ENCODE measurements around the gene TBPL2.
"Not testable (repeated sequence)": the region's sequence is repeated elsewhere in the genome, so short reads cannot be mapped to it uniquely, and the experiment has no call there.

Gene TBPL2

DNA sequence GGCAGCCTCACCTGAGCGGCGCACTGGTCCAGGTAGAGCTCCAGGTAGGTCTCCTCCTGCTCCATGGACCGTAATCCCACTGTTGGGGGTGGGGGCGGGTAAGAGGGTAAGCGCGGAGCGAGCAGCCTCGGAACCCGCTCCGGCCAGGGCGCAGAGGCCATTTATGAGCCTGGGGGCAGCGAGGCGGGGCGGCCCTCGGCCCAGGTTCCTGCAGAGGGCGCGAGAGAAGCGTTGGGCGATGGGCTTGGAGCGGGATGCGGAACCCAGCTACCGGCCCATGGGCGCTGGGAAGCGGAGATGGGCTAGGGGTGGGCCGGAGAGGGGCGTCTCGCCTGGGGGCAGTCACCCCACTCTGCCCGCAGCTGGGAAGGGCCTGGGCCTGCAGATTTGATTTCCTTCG is at the start of gene TBPL2:
Gene TBPL2 (minus strand): TSS at position 232 of the 400 bp plus-strand sequence. CDS start 167 bp downstream, at position 65.
- TF ChIP-seq ZNF274 (IDR thresholded peaks at IDR 0.05; ENCODE audit: low read depth, low read length), result no peak
- H3K4me3 ChIP-seq (ENCODE audit: low read length), result no peak within 1 kb of the TSS

DNA sequence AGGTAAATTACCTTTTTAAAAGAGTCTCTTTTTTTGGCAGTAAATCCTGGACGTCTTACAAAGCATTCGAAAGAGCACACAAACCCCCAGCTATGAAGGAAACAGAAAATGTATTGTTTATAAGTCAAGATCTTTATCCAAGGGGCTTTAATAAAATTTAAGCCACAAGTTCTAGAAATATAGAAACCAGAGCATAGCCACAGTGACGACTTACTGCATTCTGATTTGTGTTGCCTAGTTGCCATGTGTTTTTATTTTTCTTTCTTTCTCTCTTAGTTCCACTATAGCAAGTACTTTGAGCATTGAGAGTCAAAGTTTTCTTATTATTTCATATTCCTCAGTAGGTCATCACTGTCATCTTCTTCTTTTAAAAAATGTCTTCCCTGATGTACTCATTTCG is 47.8 kb upstream of the TBPL2 start:
- TF ChIP-seq ZNF274 (IDR thresholded peaks at IDR 0.05; ENCODE audit: low read depth, low read length), result no peak
- no peak overlapping the region for H3K4me3 ChIP-seq (ENCODE audit: low read length)

DNA sequence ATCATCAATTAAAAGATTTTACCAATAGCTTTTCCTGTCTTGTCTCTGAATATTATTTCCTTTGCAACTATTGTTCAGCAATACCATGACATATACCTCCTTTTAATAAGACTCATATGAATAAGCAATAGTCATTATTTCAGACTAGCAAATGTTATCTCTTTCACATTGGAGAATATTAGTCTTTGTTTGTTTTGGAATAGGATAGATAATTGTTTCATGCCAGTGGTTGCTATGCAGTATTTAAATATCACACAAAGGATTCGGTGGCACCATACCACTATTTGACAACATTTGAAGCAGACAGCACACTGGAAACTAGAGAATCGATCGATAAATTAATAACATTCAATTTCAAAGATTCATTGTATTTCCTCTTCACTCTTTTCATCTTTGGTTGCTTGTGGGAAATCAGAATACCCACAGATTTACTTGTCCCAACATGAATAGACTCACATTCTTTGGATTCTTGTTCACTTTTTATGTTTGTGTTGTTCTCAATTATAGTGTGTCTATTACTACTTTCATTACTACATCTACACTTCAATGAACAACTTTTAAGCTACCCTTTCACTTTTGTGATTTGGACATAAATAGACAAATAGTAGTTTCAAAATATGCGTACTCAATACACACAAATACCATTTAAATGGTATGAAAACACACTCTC is 42.7 kb upstream of the TBPL2 start:
- no peak overlapping the region for H3K4me3 ChIP-seq (ENCODE audit: low read length)
- TF ChIP-seq ZNF274 (IDR thresholded peaks at IDR 0.05; ENCODE audit: low read depth, low read length), result no peak

DNA sequence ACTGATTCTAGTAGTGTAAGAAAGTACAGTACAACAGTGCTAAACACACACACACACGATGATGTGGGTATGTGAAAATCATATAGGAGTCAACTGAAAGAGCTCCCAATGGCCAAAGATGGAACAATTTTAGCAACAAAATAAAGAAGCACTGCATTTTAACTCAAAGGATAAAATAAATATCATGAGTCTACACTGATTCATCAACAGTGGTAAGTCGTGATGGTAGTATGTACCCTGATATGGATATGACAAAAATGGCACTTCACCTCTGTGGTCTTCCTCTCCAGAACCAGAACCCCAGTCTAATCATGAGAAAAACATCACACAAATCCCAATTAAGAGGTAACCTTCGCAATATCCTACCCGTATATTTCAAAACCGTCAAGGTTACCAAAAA is 41.4 kb upstream of the TBPL2 start:
- H3K4me3 ChIP-seq (ENCODE audit: low read length), result no peak overlapping the region
- no peak for TF ChIP-seq ZNF274 (IDR thresholded peaks at IDR 0.05; ENCODE audit: low read depth, low read length)

DNA sequence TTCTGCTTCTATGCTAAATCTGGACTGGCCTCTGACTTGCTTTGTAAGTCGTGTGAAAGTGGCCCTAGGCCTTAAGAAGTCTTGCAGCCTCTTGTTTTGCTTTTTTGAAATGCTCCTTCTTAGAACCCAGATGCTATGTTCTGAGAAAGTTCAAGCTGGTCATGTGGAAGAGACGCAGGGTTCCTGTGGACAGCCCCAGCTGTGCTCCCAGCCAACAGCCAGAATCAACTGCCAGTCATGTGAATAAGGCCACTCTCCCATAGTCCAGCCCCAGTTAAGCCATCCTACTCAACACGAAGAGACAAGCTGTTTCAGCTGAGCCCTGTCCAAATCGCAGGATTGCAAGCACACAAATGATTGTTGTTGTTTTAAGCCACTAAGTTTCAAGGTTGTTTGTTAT is 37.3 kb upstream of the TBPL2 start:
- H3K4me3 ChIP-seq (ENCODE audit: low read length), result no peak overlapping the region

DNA sequence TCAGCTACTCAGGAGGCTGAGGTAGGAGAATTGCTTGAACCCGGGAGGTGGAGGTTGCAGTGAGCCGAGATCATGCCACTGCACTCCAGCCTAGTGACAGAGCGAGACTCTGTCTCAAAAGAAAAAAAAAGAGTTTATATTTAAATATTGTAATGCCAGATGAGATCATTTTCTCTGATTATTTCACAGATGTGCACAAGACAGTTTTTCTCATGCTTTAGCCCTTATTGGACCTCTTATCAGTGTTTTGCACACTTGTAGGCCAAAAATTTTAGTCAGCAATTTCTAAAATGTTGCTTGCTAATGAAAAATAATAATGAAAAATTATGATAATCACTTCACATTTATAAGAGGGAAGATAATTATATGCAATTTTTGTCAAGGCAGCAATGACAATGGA is 36.0 kb upstream of the TBPL2 start:
- not testable (repeated sequence) for H3K4me3 ChIP-seq (ENCODE audit: low read length)

More for the DNA sequence above, 37.3 kb upstream of the TBPL2 start:
- no peak for TF ChIP-seq ZNF274 (IDR thresholded peaks at IDR 0.05; ENCODE audit: low read depth, low read length)

DNA sequence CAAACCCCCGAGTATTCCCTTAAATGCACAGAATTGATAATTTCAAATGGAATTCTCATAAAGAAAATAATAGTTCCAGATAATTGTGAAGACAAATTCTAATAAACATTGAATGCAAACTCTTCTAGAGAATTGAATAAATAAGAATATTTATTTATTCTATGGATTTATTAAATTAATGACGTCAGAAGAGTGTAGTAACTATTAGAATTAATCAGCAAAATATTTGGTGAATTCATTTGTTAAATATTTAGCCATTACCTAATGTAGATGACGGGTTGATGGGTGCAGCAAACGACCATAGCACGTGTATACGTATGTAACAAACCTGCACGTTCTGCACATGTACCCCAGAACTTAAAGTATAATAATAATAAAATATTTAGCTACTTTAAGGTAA is 33.4 kb upstream of the TBPL2 start:
- TF ChIP-seq ZNF274 (IDR thresholded peaks at IDR 0.05; ENCODE audit: low read depth, low read length), result no peak
- H3K4me3 ChIP-seq (ENCODE audit: low read length), result no peak overlapping the region

DNA sequence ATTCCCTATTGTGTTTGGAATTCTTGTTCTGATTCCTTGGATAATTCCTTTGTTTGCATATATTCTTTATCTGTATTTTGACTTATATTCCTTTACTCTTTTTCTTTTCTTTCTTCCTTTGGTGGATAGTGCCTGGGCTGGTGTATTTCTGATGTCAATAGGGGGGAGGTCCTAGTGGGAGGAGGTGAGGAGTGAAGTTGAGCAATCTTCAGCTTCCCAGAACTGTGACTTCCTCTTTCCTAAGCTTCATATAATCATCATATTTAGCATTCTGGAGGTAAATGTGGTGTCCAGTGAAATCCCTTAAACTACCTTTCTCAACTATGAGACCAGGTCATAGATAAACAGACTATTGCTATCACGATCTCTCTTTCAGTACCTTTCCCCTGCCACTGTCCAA is 29.6 kb upstream of the TBPL2 start:
- no peak for TF ChIP-seq ZNF274 (IDR thresholded peaks at IDR 0.05; ENCODE audit: low read depth, low read length)
- H3K4me3 ChIP-seq (ENCODE audit: low read length), result no peak overlapping the region

DNA sequence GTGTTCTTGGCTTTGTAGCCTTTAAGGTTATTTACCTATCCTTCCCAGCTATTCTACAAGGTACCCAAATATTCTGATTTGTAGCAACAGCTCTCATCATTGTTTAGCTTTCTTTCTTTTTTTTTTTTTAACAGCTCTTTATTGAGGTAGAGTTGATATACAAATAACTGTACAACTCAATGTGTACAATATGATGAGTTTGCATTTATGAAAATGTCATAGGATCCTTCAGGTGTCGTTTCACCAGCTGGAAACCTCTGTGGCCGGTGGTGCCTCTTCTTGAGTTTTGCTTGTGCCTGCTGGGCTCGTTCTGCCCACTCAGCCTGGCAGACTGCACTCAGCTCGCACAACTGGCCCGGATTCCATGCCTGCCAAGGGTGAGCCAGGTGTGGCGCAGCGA is 26.9 kb upstream of the TBPL2 start:
- TF ChIP-seq ZNF274 (IDR thresholded peaks at IDR 0.05; ENCODE audit: low read depth, low read length), result no peak
- no peak overlapping the region for H3K4me3 ChIP-seq (ENCODE audit: low read length)

DNA sequence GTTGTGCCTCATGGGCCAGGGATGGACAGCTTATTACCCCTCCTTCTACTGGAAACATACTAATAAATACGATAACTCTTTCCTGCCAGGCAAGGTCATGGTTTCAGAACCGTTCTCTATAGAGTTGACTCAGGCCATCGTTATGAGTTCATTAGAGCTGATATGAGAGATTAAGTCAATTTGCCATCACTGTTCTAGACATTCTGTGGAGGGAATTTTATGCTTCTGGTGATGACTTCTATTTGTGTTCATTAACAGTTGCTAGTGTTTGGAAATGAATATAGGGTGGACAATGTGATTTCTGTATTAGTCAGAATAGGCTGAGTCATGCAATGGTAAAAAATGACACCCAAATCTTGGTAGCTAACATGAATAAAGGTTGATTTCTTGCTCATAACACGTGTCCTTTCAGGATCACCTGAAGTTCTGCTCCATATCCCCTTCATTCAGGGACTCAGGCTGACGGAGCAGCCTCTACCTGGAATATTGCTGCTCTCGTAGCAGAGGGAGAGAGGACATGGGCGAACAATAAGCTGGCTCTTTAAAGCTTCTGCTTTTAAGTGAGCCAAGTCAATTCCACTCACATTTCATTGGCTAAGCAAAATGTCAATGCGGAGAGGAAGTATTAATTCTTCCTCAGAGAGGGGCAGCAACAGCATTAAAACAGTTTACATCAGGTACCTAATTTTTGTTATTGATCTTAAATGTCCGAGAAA is 18.5 kb upstream of the TBPL2 start:
- TF ChIP-seq ZNF274 (IDR thresholded peaks at IDR 0.05; ENCODE audit: low read depth, low read length), result no peak
- no peak overlapping the region for H3K4me3 ChIP-seq (ENCODE audit: low read length)

DNA sequence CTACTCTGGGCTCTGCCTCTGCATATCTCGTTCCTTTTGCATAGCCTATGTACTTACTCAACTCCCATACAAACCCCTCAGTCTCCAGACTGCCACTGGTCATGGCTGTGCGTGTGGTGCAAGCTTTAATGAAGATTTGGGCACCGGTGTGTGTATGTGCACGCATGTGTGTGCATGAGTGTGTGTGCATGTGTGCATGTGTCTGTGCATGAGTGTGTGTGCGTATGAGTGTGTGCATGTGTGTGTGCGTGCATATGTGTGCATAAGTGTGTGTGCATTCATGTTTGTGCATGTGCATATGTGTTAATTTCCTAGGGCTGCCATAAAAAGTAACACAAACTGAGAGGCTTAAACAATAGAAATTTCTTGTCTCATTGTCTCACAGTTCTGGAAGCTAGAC is 17.1 kb upstream of the TBPL2 start:
- TF ChIP-seq ZNF274 (IDR thresholded peaks at IDR 0.05; ENCODE audit: low read depth, low read length), result no peak
- no peak overlapping the region for H3K4me3 ChIP-seq (ENCODE audit: low read length)

DNA sequence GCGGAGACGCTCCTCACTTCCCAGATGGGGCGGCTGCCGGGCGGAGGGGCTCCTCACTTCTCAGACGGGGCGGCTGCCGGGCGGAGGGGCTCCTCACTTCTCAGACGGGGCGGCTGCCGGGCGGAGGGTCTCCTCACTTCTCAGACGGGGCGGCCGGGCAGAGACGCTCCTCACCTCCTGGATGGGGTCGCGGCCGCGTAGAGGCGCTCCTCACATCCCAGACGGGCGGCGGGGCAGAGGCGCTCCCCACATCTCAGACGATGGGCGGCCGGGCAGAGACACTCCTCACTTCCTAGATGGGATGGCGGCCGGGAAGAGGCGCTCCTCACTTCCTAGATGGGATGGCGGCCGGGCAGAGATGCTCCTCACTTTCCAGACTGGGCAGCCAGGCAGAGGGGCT is 16.0 kb upstream of the TBPL2 start:
- not testable (repeated sequence) for H3K4me3 ChIP-seq (ENCODE audit: low read length)

DNA sequence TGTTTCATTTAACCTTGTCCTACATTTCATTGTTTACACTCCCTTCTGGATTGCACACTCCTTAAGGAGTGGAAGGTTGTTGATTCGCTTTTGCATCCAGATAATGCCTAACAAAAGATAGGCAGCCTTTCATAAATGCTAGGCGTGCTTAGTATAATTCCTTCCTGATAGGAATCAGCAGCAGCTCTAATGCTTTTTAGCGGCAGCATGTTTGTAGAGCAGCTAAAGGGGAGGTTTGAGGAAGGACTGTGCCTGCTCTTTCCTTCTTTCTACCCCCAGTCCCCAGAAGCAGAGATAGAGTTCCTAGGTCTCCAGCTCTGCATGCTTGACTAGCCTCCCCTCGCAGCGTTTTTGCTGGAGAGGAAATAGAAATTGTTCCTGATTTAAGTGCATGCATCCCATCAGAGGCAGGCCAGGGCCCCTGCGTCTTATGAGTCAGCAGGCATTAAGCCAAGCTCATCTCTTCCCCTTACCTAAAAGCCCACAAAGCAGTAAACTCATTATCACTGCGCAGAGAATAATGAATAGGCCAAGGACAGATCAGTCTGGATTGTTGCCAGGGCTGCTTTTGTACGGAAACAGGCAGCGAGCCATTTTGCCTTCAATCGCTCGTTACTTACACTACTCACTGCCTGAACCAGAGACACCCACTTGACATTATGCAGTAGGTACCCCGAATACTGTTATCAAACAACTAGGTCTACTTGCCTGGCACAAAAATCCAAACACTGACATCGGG is 14.0 kb upstream of the TBPL2 start:
- no peak for TF ChIP-seq ZNF274 (IDR thresholded peaks at IDR 0.05; ENCODE audit: low read depth, low read length)
- no peak overlapping the region for H3K4me3 ChIP-seq (ENCODE audit: low read length)

DNA sequence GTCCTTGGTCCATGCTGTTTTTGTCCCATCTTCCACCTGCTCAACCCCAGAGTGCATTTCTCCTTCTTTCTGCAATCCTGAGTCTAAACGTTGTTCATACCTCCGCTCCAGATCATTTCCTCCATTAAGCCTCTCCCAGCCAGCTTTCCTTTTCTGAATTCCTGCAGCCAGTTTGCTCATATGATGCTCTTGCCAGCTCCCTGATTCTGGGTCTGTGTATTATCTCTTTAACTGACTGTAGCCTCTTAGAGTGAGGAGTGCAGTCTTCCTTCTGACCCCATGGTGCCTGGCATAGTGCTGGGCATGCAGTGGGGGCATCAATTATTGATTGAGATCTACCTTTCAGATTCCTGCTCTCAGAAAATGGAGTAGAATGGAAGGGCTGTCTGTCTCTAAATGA is 11.5 kb upstream of the TBPL2 start:
- no peak for TF ChIP-seq ZNF274 (IDR thresholded peaks at IDR 0.05; ENCODE audit: low read depth, low read length)

DNA sequence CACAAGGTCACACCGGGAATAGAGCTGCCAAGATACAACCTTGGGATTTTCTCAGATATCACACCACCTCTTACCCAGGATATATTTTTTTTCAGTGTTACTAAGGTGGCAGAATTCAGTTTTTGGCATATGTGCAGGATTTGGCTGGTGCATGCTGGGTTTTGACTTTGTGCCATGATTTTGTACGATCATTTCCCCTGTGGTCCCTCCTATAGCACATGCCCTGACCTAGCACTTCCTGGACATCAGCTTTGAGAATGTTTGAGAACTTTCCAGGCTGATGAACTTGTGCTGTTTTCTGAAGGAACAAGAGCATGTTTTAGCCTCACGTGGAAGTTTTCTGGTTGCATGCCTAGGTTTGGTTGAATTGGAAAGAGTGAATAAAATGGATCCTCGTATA is 11.0 kb upstream of the TBPL2 start:
- no peak overlapping the region for H3K4me3 ChIP-seq (ENCODE audit: low read length)
- no peak for TF ChIP-seq ZNF274 (IDR thresholded peaks at IDR 0.05; ENCODE audit: low read depth, low read length)

More for the DNA sequence above, 11.5 kb upstream of the TBPL2 start:
- H3K4me3 ChIP-seq (ENCODE audit: low read length), result no peak overlapping the region
